IPS-15b (cell line): ENCODE measurements around the gene MRAS.
"Not testable (repeated sequence)": the region's sequence is repeated elsewhere in the genome, so short reads cannot be mapped to it uniquely, and the experiment has no call there.

Experiments
- H3K27me3 ChIP-seq: one replicate; pipeline ENCODE4 v1.6.1; 2013; ENCODE audit warnings: low read length; ENCODE audit not compliant: control insufficient read depth, insufficient read depth
- H3K36me3 ChIP-seq: one replicate; pipeline ENCODE4 v1.6.1; 2013; ENCODE audit warnings: low read length; ENCODE audit not compliant: control insufficient read depth, insufficient read depth
- H3K4me1 ChIP-seq: one replicate; pipeline ENCODE4 v1.6.1; 2013; ENCODE audit warnings: mild to moderate bottlenecking, low read length; ENCODE audit not compliant: control insufficient read depth, insufficient read depth
- H3K4me3 ChIP-seq: one replicate; pipeline ENCODE4 v1.5.1; 2013; ENCODE audit warnings: low read depth, low read length
- H3K9ac ChIP-seq: one replicate; pipeline ENCODE4 v1.6.1; 2013; ENCODE audit warnings: low read depth, mild to moderate bottlenecking, low read length
- H3K9me3 ChIP-seq: one replicate; pipeline ENCODE4 v1.6.1; 2013; ENCODE audit warnings: mild to moderate bottlenecking, low read length; ENCODE audit not compliant: control insufficient read depth, insufficient read depth

Gene MRAS

DNA sequence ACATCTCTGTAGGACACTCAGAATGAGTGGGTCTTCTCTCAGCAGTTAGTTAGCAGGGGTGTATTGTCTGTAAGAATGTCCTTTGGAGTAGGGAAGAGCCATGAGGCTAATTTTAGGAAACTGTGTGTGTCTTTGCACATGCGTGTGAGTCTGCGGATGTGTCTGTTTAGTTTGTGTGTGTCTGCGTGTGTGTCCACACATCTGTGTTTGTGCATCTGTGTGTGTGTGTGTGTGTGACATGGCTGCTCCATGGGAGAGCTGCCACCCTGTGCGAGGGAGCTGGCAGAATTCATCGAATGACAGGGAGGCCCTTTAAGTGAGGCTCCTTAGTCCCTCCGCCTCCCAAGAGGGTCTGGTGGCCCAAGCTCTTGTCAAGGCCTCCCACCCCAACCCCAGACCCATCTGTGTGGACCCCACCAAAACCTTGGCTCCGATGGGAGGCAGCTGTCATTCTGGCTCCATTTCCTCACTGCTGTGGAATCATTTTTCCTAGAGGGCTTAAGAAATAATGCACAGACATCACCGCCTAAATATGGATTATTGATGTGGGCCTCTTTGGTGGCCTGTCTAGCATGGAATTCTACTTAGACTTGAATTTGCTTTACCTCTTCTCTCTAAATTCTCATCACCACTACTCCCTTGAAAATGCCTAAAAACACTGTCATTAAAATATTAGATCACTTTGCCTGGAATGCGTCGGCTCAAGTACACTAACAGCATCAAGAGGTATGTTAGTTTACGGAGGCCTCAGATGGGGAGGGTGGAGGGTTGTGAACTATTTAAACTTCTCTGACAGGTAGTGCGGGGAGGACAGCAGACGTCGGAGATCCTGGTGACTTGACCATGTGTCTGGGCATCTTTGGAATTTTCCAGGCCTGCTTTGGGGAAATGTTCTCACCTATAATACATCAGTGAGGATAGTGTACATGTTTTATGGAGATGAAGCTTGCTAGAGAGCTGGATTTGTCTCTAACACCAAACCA, 95.4 kb downstream of the MRAS start:
- Histone ChIP-seq H3K27me3 (no peaks in the 10 kb centered on the region), H3K36me3 (no peaks in the 10 kb centered on the region), H3K9me3 (no peaks in the 10 kb centered on the region), H3K4me1 (no peaks in the 10 kb centered on the region), H3K9ac (no peak overlapping the region), H3K4me3 (no peak overlapping the region)

DNA sequence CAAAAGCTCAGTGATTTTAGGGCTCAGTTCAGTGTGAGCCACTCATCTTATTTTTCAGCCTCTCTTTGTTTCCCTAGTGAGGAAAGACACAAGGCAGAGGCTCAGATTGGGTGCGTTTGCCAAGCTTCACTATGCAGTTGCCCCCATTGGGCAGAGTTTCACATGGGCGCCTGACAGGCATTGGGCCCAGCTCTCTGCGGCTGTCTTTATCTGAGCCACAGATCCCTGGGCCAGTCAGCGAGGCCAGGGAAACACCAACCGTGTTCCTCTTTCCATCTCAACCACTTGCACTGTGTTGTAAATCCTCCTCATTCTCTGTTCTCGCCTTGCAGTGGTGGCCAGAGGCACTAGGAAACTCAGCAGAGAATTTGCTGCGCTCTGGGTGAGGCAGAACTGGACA, 96.9 kb downstream of the MRAS start:
- H3K4me1 ChIP-seq: no peaks in the 10 kb centered on the region
- no peak overlapping the region for H3K4me3 ChIP-seq
- H3K36me3 ChIP-seq: no peaks in the 10 kb centered on the region
- no peak overlapping the region for H3K9ac ChIP-seq
- H3K9me3 ChIP-seq: no peaks in the 10 kb centered on the region
- no peaks in the 10 kb centered on the region for H3K27me3 ChIP-seq

DNA sequence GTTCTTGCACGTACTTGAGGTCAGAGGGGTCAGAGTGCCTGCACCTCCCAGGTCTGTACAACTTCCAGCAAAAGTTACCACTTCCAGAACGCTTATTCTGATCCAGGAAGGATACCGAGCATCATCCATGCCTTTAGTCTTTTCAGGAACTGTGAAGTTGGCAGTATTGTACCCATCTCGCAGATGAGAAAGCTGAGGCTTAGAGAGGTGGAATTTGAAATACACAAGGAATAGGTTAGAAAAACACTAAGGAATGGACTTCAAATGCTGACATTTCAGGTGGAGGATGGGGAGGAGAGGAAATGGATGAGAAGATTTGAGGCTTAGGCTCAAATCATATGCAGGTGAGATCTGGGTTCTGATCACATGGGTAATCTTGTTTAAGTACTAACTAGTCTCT, 97.3 kb downstream of the MRAS start:
- Histone ChIP-seq H3K4me3 (no peak overlapping the region), H3K4me1 (no peaks in the 10 kb centered on the region), H3K27me3 (no peaks in the 10 kb centered on the region), H3K9me3 (no peaks in the 10 kb centered on the region), H3K36me3 (no peaks in the 10 kb centered on the region), H3K9ac (no peak overlapping the region)

DNA sequence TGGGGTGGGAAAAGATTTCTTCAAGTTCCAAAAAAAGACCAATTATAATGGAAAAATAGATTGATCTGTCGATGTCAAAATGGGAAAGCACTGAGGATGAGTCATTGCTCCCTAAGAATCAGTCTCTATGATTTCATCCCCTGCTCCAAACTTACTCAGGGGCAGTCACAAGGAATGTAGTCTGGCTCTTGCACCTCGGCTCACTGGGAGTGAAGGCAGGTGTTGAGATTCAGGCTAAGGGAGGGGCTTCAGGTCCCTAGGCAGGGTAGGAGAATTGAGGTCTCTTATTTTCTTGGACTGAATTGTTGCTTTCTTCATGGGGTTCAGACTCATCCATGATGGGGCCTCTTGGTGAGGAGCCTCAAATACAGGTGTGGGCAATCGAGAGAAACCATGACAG, 100.3 kb downstream of the MRAS start:
- no peaks in the 10 kb centered on the region for H3K36me3 ChIP-seq
- H3K9me3 ChIP-seq: no peaks in the 10 kb centered on the region
- H3K9ac ChIP-seq: no peak overlapping the region
- H3K27me3 ChIP-seq: no peaks in the 10 kb centered on the region
- H3K4me3 ChIP-seq: no peak overlapping the region
- H3K4me1 ChIP-seq: no peaks in the 10 kb centered on the region

DNA sequence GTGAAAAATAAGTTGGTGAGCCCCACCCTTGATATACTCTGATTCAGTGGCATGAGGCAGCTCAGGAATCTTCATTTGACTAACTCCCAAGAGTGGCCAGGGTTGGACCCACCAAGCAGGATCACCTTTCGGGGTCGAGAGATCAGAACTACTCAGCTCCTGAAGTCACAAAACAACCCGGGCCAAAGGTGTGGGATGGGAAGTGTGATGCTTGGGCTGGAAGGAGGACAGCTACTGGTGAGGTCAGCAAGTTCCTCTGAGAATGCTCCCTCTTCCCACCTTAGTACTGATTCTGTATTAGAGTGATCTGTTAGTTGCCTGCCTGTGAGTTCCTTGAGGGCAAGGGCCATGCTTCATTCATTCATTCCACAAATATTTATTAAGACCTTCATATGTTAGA, 101.1 kb downstream of the MRAS start:
- no peaks in the 10 kb centered on the region for H3K27me3 ChIP-seq
- H3K9me3 ChIP-seq: no peaks in the 10 kb centered on the region
- no peak overlapping the region for H3K9ac ChIP-seq
- H3K4me3 ChIP-seq: no peak overlapping the region
- no peaks in the 10 kb centered on the region for H3K36me3 ChIP-seq
- no peaks in the 10 kb centered on the region for H3K4me1 ChIP-seq

DNA sequence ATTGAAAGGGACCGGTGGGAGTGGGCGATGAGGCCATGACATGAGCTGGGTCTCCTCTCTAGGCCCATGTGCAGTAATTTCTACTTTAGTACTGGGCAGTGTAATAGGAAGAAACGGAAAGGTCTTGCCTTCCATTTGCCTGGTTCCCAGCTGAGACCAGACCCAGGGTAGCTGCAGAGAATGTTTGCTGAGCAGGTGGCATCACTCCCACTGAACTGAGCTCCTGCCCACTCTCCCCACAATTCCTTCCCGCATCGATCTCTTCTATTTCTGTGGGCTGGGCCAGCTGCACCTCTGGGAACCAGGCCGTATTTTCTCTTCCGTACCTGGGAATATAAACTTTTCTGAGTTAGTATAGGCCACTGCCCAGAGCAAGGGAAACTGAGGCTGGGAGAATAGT, 101.8 kb downstream of the MRAS start:
- Histone ChIP-seq H3K27me3 (no peaks in the 10 kb centered on the region), H3K4me1 (no peaks in the 10 kb centered on the region), H3K9me3 (no peaks in the 10 kb centered on the region), H3K4me3 (no peak overlapping the region), H3K36me3 (no peaks in the 10 kb centered on the region), H3K9ac (no peak overlapping the region)

DNA sequence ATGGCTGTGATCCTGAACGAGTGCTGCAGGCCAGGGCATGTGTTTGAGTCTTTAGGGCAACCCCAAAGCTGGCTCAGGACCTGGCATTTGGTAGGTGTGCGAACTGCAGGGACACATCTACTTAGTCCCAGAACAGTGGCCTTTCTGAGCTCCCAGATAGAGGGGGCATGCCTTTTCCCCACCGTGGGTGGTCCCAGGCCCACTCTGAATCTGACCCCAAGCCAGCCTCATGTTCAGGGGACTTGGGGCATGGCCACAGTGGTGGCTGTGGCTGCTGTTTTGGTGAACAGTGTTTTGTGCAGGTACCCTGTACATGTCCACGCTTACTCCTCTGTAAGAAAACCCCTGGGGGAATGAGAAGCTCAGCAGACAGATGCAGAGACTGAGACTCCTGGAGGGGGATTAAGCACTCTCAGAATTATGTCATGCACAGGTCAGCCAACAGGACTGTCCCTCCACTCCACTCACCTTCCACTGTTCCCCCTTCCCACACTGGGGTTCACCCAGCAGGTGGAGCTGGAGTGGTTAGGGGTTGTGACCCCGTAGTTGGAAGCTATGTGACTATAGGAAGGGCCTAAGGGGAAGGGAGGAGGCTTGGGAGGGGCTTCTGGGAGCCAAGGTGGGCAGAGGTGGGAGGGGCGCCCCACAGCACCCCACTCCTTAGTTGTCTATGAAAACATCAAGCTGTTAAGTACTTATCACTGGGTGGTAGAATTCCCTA, 102.5 kb downstream of the MRAS start:
- no peaks in the 10 kb centered on the region for H3K4me1 ChIP-seq
- no peak overlapping the region for H3K4me3 ChIP-seq
- peak overlapping the region; percentile 47 for H3K9ac ChIP-seq
- H3K36me3 ChIP-seq: no peaks in the 10 kb centered on the region
- no peaks in the 10 kb centered on the region for H3K27me3 ChIP-seq
- no peaks in the 10 kb centered on the region for H3K9me3 ChIP-seq

DNA sequence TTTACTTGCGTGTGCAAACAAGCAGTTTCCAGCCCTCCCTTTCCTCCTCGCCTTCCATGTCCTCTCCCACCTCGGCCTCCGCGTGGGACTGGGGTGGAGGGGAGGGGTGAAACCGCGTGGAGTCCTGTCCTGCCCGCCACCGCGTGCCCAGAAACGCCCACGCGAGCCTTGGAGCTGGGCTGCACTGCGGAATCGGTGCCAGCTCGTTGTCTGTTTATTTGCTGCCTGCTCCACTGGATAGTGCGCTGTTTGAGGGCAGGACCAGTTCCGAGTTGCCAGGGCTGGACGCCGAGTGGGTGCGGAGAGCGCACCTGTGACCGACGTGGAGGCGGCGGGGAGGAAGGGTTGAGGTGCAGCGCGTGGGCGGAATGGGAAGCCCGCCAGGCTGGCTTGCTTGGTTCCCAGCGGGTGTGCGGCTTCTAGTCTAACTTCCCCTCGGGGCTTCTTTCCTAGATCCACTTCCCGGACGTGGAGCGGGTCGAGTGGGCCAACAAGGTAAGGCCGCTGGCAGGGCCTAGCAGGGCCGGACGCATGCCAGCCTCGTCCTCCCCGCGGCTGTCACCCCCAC, 103.3 kb downstream of the MRAS start:
- Histone ChIP-seq H3K27me3 (no peaks in the 10 kb centered on the region), H3K9ac (no peak overlapping the region), H3K9me3 (no peaks in the 10 kb centered on the region), H3K36me3 (peaks cover 1% of the 10 kb centered on the region), H3K4me1 (no peaks in the 10 kb centered on the region), H3K4me3 (no peak overlapping the region)

DNA sequence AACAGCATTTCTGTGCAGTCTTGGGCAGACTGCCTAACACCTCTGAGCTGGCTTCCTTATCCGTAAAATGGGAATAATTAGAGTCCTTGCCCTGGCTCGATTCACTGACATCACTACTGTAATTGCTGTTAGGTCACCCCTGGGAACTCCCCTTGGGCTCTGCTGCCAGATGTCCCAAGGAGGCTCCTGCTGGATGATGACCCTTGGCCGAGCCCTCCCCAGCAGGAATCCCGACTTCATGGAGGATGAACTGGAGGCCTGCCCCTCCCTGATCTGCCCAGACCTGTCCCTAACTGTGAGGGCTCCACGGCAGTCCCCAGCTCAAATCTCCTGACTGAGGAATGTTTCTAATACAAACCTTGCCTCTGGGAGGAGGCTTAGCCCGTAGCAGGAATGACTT, 104.1 kb downstream of the MRAS start:
- H3K4me3 ChIP-seq: no peak overlapping the region
- H3K9me3 ChIP-seq: no peaks in the 10 kb centered on the region

DNA sequence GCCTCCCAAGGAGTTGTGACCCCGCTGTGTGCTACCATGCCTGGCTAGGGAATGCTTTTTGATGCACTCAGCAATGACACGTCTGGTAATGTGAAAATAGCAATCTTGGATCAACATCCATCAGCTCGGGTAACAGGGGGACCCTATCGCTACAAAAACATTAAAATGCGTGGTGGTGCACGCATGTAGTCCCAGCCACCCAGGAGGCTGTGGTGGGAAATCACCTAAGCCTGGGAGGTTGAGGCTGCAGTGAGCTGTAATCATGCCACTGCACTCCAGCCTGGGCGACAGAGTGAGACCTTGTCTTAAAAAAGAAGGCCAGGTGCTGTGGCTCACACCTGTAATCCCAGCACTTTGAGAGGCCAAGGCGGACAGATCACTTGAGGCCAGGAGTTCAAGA, 105.6 kb downstream of the MRAS start:
- H3K27me3 ChIP-seq, H3K9ac ChIP-seq, H3K4me1 ChIP-seq, H3K4me3 ChIP-seq, H3K9me3 ChIP-seq, H3K36me3 ChIP-seq: not testable (repeated sequence)

More for the DNA sequence above, 104.1 kb downstream of the MRAS start:
- H3K9ac ChIP-seq: no peak overlapping the region
- no peaks in the 10 kb centered on the region for H3K27me3 ChIP-seq
- H3K36me3 ChIP-seq: peaks cover 4% of the 10 kb centered on the region
- no peaks in the 10 kb centered on the region for H3K4me1 ChIP-seq
